GM23248 (cell line): ENCODE measurements around the gene AMPD1.

Experiments
- EZH2 ChIP-seq: fragments of 200-600 bp; sonication (generic); IDR thresholded peaks from 2 replicates; pipeline ENCODE4 v1.6.1; 2018; ENCODE audit warnings: antibody characterized with exemption, mild to moderate bottlenecking; ENCODE audit not compliant: insufficient read depth, poor library complexity, severe bottlenecking
- EZH2phosphoT487 ChIP-seq: fragments of 200-600 bp; sonication (generic); IDR thresholded peaks from 2 replicates; pipeline ENCODE4 v1.6.1; 2018; ENCODE audit warnings: antibody characterized with exemption, moderate library complexity, mild to moderate bottlenecking, low read depth; ENCODE audit not compliant: insufficient read depth

- no peak for TF ChIP-seq EZH2
- no peak for TF ChIP-seq EZH2phosphoT487
Observed at GRCh38 chr1:114666954-114667353, 28.4 kb downstream of the AMPD1 start.
